Kidney (tissue), 14 donors: ENCODE results near the gene ACO1. TPM values are rescaled to one million over a fixed set of nuclear protein-coding genes. Genes with fewer than 3 reads are reported as not detected.

ENCODE experiments used
- DNase-seq, 5 donors: peaks; one replicate each; pipeline ENCODE4 v3.0.0-alpha.2; 2013 to 2020
- FAIRE-seq: peaks from 2 replicates; lab custom pipeline; 2012; peaks lifted over from hg19 to GRCh38; lab: Jason Lieb, UNC
- H3K27ac ChIP-seq, 2 donors: one replicate each; pipeline ENCODE4 v1.7.0; 2013; ENCODE audit warnings: low read depth in 2 of 2, low read length in 2 of 2, inconsistent platforms in 1 of 2
- H3K27me3 ChIP-seq: one replicate; pipeline ENCODE4 v1.7.1; 2013; ENCODE audit warnings: low read length, inconsistent platforms; ENCODE audit not compliant: control insufficient read depth, insufficient read depth
- H3K36me3 ChIP-seq, 3 donors: one replicate each; pipeline versions ENCODE4 v1.7.0 to v1.7.1; 2013; ENCODE audit warnings: low read length in 3 of 3, control low read depth in 1 of 3, inconsistent platforms in 1 of 3; ENCODE audit not compliant: insufficient read depth in 3 of 3, control insufficient read depth in 2 of 3
- H3K4me1 ChIP-seq, 3 donors: one replicate each; pipeline versions ENCODE4 v1.7.0 to v1.7.1; 2013; ENCODE audit warnings: low read length in 3 of 3, inconsistent platforms in 1 of 3, low read depth in 1 of 3; ENCODE audit not compliant: control insufficient read depth in 2 of 3, insufficient read depth in 2 of 3
- H3K4me3 ChIP-seq, 3 donors: one replicate each; pipeline versions ENCODE4 v1.7.0 to v1.8.1; 2013; ENCODE audit warnings: low read length in 3 of 3, control low read depth in 1 of 3, inconsistent platforms in 1 of 3
- H3K9ac ChIP-seq, 3 donors: one replicate each; pipeline versions ENCODE4 v1.7.0 to v1.7.1; 2013; ENCODE audit warnings: low read length in 3 of 3, control low read depth in 1 of 3, inconsistent platforms in 1 of 3
- H3K9me3 ChIP-seq, 3 donors: one replicate each; pipeline versions ENCODE4 v1.7.0 to v1.7.1; 2013; ENCODE audit warnings: low read length in 3 of 3, control low read depth in 1 of 3, inconsistent platforms in 1 of 3; ENCODE audit not compliant: control insufficient read depth in 2 of 3, insufficient read depth in 1 of 3
- CTCF ChIP-seq: IDR thresholded peaks from 3 replicates; pipeline ENCODE4 v1.5.1; 2012; ENCODE audit warnings: mild to moderate bottlenecking, moderate library complexity, borderline replicate concordance; ENCODE audit not compliant: insufficient read depth; ENCODE audit errors: extremely low read depth
- intact Hi-C: fragments of 100-400 bp; cut with DNase I; formaldehyde crosslinking; loops from one replicate; pipeline ENCODE4 v1.11.1; 2022
- polyA plus RNA-seq: library from polyadenylated mRNA; stranded (reverse); fragments of 350-450 nt; fragmentation: Illumina TruSeq; extraction: RNeasy Lipid Tissue Mini Kit (QIAGEN cat#74804); gene quantifications from one replicate; pipeline ENCODE4 v1.2.3, GENCODE V29; 2014; ENCODE audit warnings: low read depth, low replicate concordance; ENCODE audit not compliant: insufficient read depth
- total RNA-seq: library from RNA; stranded (reverse); fragmentation: NEBNext Ultra II Directional; extraction: Animal tissue kit (Norgen Biotek cat#: 25700); gene quantifications from one replicate; pipeline ENCODE4 v1.2.1, GENCODE V29; 2021
- donor health status: control.
- donor health status: control.
- donor health status: control.
- donor health status: control.
- donor health status: control.
- donor health status: DM: yes; HTN: yes; CAD: no.
- donor health status: Normal renal cell carcinoma (clear cell type).

The ACO1 gene
- total and polyA plus RNA-seq, 2 donors from 2014 or later, result 36.8 to 70.5 TPM

- no peaks in the 10 kb centered on the region for H3K4me1 ChIP-seq
- H3K9me3 ChIP-seq, result no peaks in the 10 kb centered on the region
- H3K9ac ChIP-seq, result no peak overlapping the region
- no peaks in the 10 kb centered on the region for H3K27me3 ChIP-seq
- H3K36me3 ChIP-seq, result peaks cover 2 to 57% (median 40%) of the 10 kb centered on the region in 3 donors
- DNase-seq (no peak), FAIRE-seq (no peak)
- no peak overlapping the region for H3K27ac ChIP-seq
- intact Hi-C loops, result no loop called here
- TF ChIP-seq CTCF, result no peak
- no peak overlapping the region for H3K4me3 ChIP-seq
Measured at GRCh38 chr9:32449969-32450368, 65.5 kb downstream of the ACO1 start.

GRCh38 chr9:32454280-32454679, 69.8 kb downstream of the ACO1 start:
- H3K36me3 ChIP-seq, result peaks cover 4 to 38% (median 33%) of the 10 kb centered on the region in 3 donors
- no peaks in the 10 kb centered on the region for H3K4me1 ChIP-seq
- H3K9ac ChIP-seq, result no peak overlapping the region
- H3K9me3 ChIP-seq, result no peaks in the 10 kb centered on the region
- no peak for DNase-seq
- H3K27me3 ChIP-seq, result no peaks in the 10 kb centered on the region
- FAIRE-seq, result no peak
- intact Hi-C loops, result no loop called here
- no peak overlapping the region for H3K27ac ChIP-seq
- H3K4me3 ChIP-seq, result no peak overlapping the region
- TF ChIP-seq CTCF, result no peak

GRCh38 chr9:32455738-32456137, 71.3 kb downstream of the ACO1 start:
- Histone ChIP-seq H3K27me3 (no peaks in the 10 kb centered on the region), H3K9ac (no peak overlapping the region), H3K9me3 (no peaks in the 10 kb centered on the region), H3K4me3 (no peak overlapping the region), H3K4me1 (no peaks in the 10 kb centered on the region), H3K27ac (no peak overlapping the region), H3K36me3 (peaks cover 4 to 24% (median 22%) of the 10 kb centered on the region in 3 donors)
- intact Hi-C loops, result no loop called here
- FAIRE-seq (no peak), DNase-seq (no peak)
- no peak for TF ChIP-seq CTCF

- no peak for FAIRE-seq
- no peak overlapping the region for H3K4me3 ChIP-seq
- H3K9ac ChIP-seq, result no peak overlapping the region
- H3K9me3 ChIP-seq, result no peaks in the 10 kb centered on the region
- no peak for TF ChIP-seq CTCF
- H3K27ac ChIP-seq, result no peak overlapping the region
- peaks cover 4 to 19% (median 16%) of the 10 kb centered on the region in 3 donors for H3K36me3 ChIP-seq
- intact Hi-C loops, result no loop called here
- H3K4me1 ChIP-seq, result no peaks in the 10 kb centered on the region
- DNase-seq, result no peak
- H3K27me3 ChIP-seq, result no peaks in the 10 kb centered on the region
Measured at GRCh38 chr9:32456564-32456963, 72.1 kb downstream of the ACO1 start.
